ENCODE measurements around the gene NADSYN1. TPM values are rescaled to one million over a fixed set of nuclear protein-coding genes. Genes with fewer than 3 reads are reported as not detected.

Gene NADSYN1
- total and polyA plus RNA-seq, 2 experiments from 2014 or later = 35.6 to 54.9 TPM

- TF ChIP-seq, protein P1, sequence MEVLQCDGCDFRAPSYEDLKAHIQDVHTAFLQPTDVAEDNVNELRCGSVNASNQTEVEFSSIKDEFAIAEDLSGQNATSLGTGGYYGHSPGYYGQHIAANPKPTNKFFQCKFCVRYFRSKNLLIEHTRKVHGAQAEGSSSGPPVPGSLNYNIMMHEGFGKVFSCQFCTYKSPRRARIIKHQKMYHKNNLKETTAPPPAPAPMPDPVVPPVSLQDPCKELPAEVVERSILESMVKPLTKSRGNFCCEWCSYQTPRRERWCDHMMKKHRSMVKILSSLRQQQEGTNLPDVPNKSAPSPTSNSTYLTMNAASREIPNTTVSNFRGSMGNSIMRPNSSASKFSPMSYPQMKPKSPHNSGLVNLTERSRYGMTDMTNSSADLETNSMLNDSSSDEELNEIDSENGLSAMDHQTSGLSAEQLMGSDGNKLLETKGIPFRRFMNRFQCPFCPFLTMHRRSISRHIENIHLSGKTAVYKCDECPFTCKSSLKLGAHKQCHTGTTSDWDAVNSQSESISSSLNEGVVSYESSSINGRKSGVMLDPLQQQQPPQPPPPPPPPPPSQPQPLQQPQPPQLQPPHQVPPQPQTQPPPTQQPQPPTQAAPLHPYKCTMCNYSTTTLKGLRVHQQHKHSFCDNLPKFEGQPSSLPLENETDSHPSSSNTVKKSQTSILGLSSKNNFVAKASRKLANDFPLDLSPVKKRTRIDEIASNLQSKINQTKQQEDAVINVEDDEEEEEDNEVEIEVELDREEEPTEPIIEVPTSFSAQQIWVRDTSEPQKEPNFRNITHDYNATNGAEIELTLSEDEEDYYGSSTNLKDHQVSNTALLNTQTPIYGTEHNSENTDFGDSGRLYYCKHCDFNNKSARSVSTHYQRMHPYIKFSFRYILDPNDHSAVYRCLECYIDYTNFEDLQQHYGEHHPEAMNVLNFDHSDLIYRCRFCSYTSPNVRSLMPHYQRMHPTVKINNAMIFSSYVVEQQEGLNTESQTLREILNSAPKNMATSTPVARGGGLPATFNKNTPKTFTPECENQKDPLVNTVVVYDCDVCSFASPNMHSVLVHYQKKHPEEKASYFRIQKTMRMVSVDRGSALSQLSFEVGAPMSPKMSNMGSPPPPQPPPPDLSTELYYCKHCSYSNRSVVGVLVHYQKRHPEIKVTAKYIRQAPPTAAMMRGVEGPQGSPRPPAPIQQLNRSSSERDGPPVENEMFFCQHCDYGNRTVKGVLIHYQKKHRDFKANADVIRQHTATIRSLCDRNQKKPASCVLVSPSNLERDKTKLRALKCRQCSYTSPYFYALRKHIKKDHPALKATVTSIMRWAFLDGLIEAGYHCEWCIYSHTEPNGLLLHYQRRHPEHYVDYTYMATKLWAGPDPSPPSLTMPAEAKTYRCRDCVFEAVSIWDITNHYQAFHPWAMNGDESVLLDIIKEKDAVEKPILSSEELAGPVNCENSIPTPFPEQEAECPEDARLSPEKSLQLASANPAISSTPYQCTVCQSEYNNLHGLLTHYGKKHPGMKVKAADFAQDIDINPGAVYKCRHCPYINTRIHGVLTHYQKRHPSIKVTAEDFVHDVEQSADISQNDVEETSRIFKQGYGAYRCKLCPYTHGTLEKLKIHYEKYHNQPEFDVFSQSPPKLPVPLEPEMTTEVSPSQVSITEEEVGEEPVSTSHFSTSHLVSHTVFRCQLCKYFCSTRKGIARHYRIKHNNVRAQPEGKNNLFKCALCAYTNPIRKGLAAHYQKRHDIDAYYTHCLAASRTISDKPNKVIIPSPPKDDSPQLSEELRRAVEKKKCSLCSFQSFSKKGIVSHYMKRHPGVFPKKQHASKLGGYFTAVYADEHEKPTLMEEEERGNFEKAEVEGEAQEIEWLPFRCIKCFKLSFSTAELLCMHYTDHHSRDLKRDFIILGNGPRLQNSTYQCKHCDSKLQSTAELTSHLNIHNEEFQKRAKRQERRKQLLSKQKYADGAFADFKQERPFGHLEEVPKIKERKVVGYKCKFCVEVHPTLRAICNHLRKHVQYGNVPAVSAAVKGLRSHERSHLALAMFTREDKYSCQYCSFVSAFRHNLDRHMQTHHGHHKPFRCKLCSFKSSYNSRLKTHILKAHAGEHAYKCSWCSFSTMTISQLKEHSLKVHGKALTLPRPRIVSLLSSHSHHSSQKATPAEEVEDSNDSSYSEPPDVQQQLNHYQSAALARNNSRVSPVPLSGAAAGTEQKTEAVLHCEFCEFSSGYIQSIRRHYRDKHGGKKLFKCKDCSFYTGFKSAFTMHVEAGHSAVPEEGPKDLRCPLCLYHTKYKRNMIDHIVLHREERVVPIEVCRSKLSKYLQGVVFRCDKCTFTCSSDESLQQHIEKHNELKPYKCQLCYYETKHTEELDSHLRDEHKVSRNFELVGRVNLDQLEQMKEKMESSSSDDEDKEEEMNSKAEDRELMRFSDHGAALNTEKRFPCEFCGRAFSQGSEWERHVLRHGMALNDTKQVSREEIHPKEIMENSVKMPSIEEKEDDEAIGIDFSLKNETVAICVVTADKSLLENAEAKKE (CRISPR knock-in tag; IDR thresholded peaks at IDR 0.05) = no peak
- TF ChIP-seq, protein P2, sequence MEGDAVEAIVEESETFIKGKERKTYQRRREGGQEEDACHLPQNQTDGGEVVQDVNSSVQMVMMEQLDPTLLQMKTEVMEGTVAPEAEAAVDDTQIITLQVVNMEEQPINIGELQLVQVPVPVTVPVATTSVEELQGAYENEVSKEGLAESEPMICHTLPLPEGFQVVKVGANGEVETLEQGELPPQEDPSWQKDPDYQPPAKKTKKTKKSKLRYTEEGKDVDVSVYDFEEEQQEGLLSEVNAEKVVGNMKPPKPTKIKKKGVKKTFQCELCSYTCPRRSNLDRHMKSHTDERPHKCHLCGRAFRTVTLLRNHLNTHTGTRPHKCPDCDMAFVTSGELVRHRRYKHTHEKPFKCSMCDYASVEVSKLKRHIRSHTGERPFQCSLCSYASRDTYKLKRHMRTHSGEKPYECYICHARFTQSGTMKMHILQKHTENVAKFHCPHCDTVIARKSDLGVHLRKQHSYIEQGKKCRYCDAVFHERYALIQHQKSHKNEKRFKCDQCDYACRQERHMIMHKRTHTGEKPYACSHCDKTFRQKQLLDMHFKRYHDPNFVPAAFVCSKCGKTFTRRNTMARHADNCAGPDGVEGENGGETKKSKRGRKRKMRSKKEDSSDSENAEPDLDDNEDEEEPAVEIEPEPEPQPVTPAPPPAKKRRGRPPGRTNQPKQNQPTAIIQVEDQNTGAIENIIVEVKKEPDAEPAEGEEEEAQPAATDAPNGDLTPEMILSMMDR (conservative IDR thresholded peaks at IDR 0.05; ENCODE audit: low read depth in 2 of 2) = no peak
- no peak for TF ChIP-seq JUNB (IDR thresholded peaks at IDR 0.05; ENCODE audit: unreplicated experiment)
- no peak for TF ChIP-seq EZH2 (IDR thresholded peaks at IDR 0.05; ENCODE audit: low read depth, unreplicated experiment)
- no peak for TF ChIP-seq POLR2AphosphoS5 (IDR thresholded peaks at IDR 0.05; ENCODE audit: low read depth)
- no peak for TF ChIP-seq ETS1 (IDR thresholded peaks at IDR 0.05)
Observed at GRCh38 chr11:71407356-71407755, 45.6 kb upstream of the NADSYN1 start (continued).

DNA sequence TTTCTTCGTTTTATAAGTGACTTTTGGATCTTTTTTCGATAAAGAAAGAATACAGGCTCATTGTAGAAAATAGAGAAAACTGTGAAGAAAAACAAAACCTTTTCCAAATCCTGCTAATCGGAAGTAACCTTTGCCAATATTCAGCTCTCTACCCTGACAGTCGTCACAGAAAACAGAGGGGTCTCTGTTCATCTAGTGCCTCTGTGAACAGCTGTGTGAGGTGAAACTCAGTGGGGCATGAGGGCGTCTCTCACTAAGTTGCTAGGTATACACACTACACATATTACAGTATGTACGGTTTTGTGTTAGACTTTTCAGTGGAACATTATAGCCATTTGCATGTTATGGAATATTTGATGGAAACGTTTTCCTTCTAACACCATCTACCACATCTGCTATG is 44.2 kb upstream of the NADSYN1 start:
- H3K4me1 ChIP-seq (ENCODE audit: insufficient read depth) = no peaks in the 10 kb centered on the region
- peaks cover 8% of the 10 kb centered on the region for H3K9me3 Mint-ChIP-seq
- H3K9me2 ChIP-seq (ENCODE audit: insufficient read depth) = peaks cover 3% of the 10 kb centered on the region; the same call in 1 of the 2 replicates
- no peak overlapping the region for H3K27ac ChIP-seq (ENCODE audit: low read depth)
- H3K79me2 ChIP-seq (replicated peaks; ENCODE audit: insufficient read depth) = no peaks in the 10 kb centered on the region
- no peak overlapping the region for H3K4me3 ChIP-seq
- H3K27me3 Mint-ChIP-seq (ENCODE audit: insufficient read depth, low read depth, poor library complexity) = peaks cover 17% of the 10 kb centered on the region
- H3K27me3 ChIP-seq (ENCODE audit: insufficient read depth) = no peaks in the 10 kb centered on the region
- no peaks in the 10 kb centered on the region for H4K20me1 ChIP-seq (replicated peaks; ENCODE audit: insufficient read depth)
- no peaks in the 10 kb centered on the region for H3K4me1 Mint-ChIP-seq
- DNase-seq (ENCODE audit: low spot score) = no peak
- H3K36me3 ChIP-seq (ENCODE audit: insufficient read depth) = no peaks in the 10 kb centered on the region
- H3K4me2 ChIP-seq = no peak overlapping the region
- H3K36me3 Mint-ChIP-seq (ENCODE audit: low read depth) = peaks cover 4% of the 10 kb centered on the region; the same call in 2 of the 3 replicates
- H3F3A ChIP-seq (replicated peaks; ENCODE audit: low read depth) = no peaks in the 10 kb centered on the region
- no peak overlapping the region for H3K27ac Mint-ChIP-seq
- H2AFZ ChIP-seq = no peak overlapping the region
- no peak overlapping the region for H3K4me3 Mint-ChIP-seq
- ATAC-seq = no peak
- TF ChIP-seq STAT1 (IDR thresholded peaks at IDR 0.05; ENCODE audit: unreplicated experiment) (no peak), NANOG (IDR thresholded peaks at IDR 0.05; ENCODE audit: borderline replicate concordance) (no peak), ZNF331 (CRISPR knock-in tag; IDR thresholded peaks at IDR 0.05; ENCODE audit: low read depth) (no peak), ZNF114 (CRISPR knock-in tag; IDR thresholded peaks at IDR 0.05) (no peak), JUNB (IDR thresholded peaks at IDR 0.05; ENCODE audit: unreplicated experiment) (no peak), EZH2 (IDR thresholded peaks at IDR 0.05; ENCODE audit: low read depth, unreplicated experiment) (no peak), CREB1 (CRISPR knock-in tag; IDR thresholded peaks at IDR 0.05; ENCODE audit: low read depth) (no peak), POLR2AphosphoS5 (IDR thresholded peaks at IDR 0.05; ENCODE audit: low read depth) (no peak)
- TF ChIP-seq, protein P2 (conservative IDR thresholded peaks at IDR 0.05; ENCODE audit: low read depth in 2 of 2) = no peak

Measured in GM23338 (cell line).